Uterus (tissue), 4 donors: ENCODE data around the gene COL9A3. TPM values are rescaled to one million over a fixed set of nuclear protein-coding genes. Genes with fewer than 3 reads are reported as not detected.
"Not testable (repeated sequence)": the region's sequence is repeated elsewhere in the genome, so short reads cannot be mapped to it uniquely, and the experiment has no call there.

Experiments used
- DNase-seq, 2 donors: peaks; one replicate each; pipeline ENCODE4 v3.0.0-alpha.2; 2019 to 2020
- H3K27ac ChIP-seq, 2 donors: fragments of 200-600 bp; sonication (generic); 1 replicate in 1 of 2; 2 replicates in 1 of 2; pipeline ENCODE4 v1.5.1; 2016 to 2018
- H3K27me3 ChIP-seq, 2 donors: fragments of 200-600 bp; sonication (generic); one replicate each; pipeline ENCODE4 v1.5.1; 2018 to 2019; ENCODE audit warnings: control low read depth in 1 of 2
- H3K36me3 ChIP-seq, 2 donors: fragments of 200-600 bp; sonication (generic); one replicate each; pipeline ENCODE4 v1.5.1; 2019; ENCODE audit warnings: control low read depth in 1 of 2
- H3K4me1 ChIP-seq, 2 donors: fragments of 200-600 bp; sonication (generic); one replicate each; pipeline ENCODE4 v1.5.1; 2018 to 2019; ENCODE audit warnings: control low read depth in 1 of 2
- H3K4me3 ChIP-seq, 2 donors: fragments of 200-600 bp; sonication (generic); 1 replicate in 1 of 2; 2 replicates in 1 of 2; pipeline ENCODE4 v1.5.1; 2018 to 2019; ENCODE audit warnings: mild to moderate bottlenecking in 1 of 2
- H3K9me3 ChIP-seq, 2 donors: fragments of 200-600 bp; sonication (generic); one replicate each; pipeline ENCODE4 v1.5.1; 2019; ENCODE audit warnings: control low read depth in 1 of 2
- CTCF ChIP-seq, 4 experiments: fragments of 200-600 bp in 2 of 4; fragments of 450-650 bp in 2 of 4; sonication (generic) in 2 of 4; IDR thresholded peaks; one replicate each; pipeline ENCODE4 v1.5.1; 2016 to 2019; ENCODE audit warnings: antibody characterized with exemption in 4 of 4, mild to moderate bottlenecking in 2 of 4, moderate library complexity in 1 of 4
- POLR2A ChIP-seq, 2 donors: fragments of 450-650 bp; IDR thresholded peaks; one replicate each; pipeline ENCODE4 v1.6.1; 2016; ENCODE audit warnings: antibody characterized with exemption in 2 of 2, mild to moderate bottlenecking in 1 of 2, moderate library complexity in 1 of 2
- intact Hi-C: fragments of 100-400 bp; cut with DNase I; formaldehyde crosslinking; loops from one replicate; pipeline ENCODE4 v1.15.1; 2023; ENCODE audit warnings: low total_unique reads
- total RNA-seq, 4 donors: library from RNA; depleted of rRNA in 3 of 4; stranded (reverse); fragments of >200 nt in 3 of 4; gene quantifications; one replicate each; pipeline versions ENCODE4 v1.1.0 to v1.2.4, GENCODE V29; 2014 to 2023
- donor health status: DM: yes; HTN: yes; CAD: no.

Gene COL9A3
- total RNA-seq, 4 donors from 2014 or later: 0.59 to 75.4 (median 16.3) TPM

- DNase-seq: no peak
- no peaks in the 10 kb centered on the region for H3K27me3 ChIP-seq
Observed at GRCh38 chr20:62872862-62873261, 56.0 kb downstream of the COL9A3 start.

GRCh38 chr20:62873280-62873679, 56.4 kb downstream of the COL9A3 start:
- H3K4me1 ChIP-seq: peaks cover 0 to 7% of the 10 kb centered on the region in 2 donors
- H3K9me3 ChIP-seq: no peaks in the 10 kb centered on the region
- intact Hi-C loops: no loop called here
- H3K27ac ChIP-seq: peak overlapping the region in 1 of 2 donors; percentile 64
- TF ChIP-seq POLR2A (IDR thresholded peaks at IDR 0.05): no peak
- no peak for TF ChIP-seq CTCF (IDR thresholded peaks at IDR 0.05)
- DNase-seq: no peak
- no peak overlapping the region for H3K4me3 ChIP-seq
- no peaks in the 10 kb centered on the region for H3K27me3 ChIP-seq
- H3K36me3 ChIP-seq: no peaks in the 10 kb centered on the region

More at GRCh38 chr20:62872862-62873261, 56.0 kb downstream of the COL9A3 start:
- Histone ChIP-seq H3K4me3 (no peak overlapping the region), H3K9me3 (no peaks in the 10 kb centered on the region), H3K36me3 (no peaks in the 10 kb centered on the region), H3K27ac (no peak overlapping the region), H3K4me1 (peaks cover 0 to 7% of the 10 kb centered on the region in 2 donors)
- intact Hi-C loops: no loop called here
- TF ChIP-seq CTCF (IDR thresholded peaks at IDR 0.05): no peak
- TF ChIP-seq POLR2A (IDR thresholded peaks at IDR 0.05): no peak

GRCh38 chr20:62873681-62874031, 56.8 kb downstream of the COL9A3 start:
- intact Hi-C loops, H3K27me3 ChIP-seq, H3K36me3 ChIP-seq, H3K4me3 ChIP-seq, H3K9me3 ChIP-seq, H3K4me1 ChIP-seq: not testable (repeated sequence)
- H3K27ac ChIP-seq: peak overlapping the region; percentile 37 to 64
- peak; percentile 74 to 76 for DNase-seq
- peak; percentile 46 to 71 (median 63) for TF ChIP-seq CTCF (IDR thresholded peaks at IDR 0.05)

- Histone ChIP-seq H3K4me3 (no peak overlapping the region), H3K36me3 (no peaks in the 10 kb centered on the region), H3K4me1 (peaks cover 0 to 7% of the 10 kb centered on the region in 2 donors), H3K9me3 (no peaks in the 10 kb centered on the region), H3K27me3 (no peaks in the 10 kb centered on the region), H3K27ac (no peak overlapping the region)
- no peak for DNase-seq
- intact Hi-C loops: no loop called here
- no peak for TF ChIP-seq CTCF (IDR thresholded peaks at IDR 0.05)
- no peak for TF ChIP-seq POLR2A (IDR thresholded peaks at IDR 0.05)
Observed at GRCh38 chr20:62874964-62875344, 58.1 kb downstream of the COL9A3 start.

GRCh38 chr20:62875419-62876361, 58.8 kb downstream of the COL9A3 start:
- Histone ChIP-seq H3K36me3 (no peaks in the 10 kb centered on the region), H3K27ac (peak overlapping the region; percentile 42 to 67)

More at GRCh38 chr20:62875419-62876361, 58.8 kb downstream of the COL9A3 start:
- no peaks in the 10 kb centered on the region for H3K9me3 ChIP-seq
- intact Hi-C loops: no loop called here
- peaks cover 0 to 7% of the 10 kb centered on the region in 2 donors for H3K4me1 ChIP-seq
- H3K4me3 ChIP-seq: no peak overlapping the region
- no peaks in the 10 kb centered on the region for H3K27me3 ChIP-seq
- peak; percentile 74 to 78 for DNase-seq
- TF ChIP-seq POLR2A (IDR thresholded peaks at IDR 0.05) (no peak), CTCF (IDR thresholded peaks at IDR 0.05) (peak; percentile 21 to 58 (median 54))
